IMR-90 (cell line): Measurements from ENCODE around the gene EIF1AX. TPM values are rescaled to one million over a fixed set of nuclear protein-coding genes. Genes with fewer than 3 reads are reported as not detected.

Experiments
- ATAC-seq: fragments of 200-7000 bp; cut with Tn5 transposase; 2 replicates; pipeline ENCODE4 v1.9.1; 2020; ENCODE audit warnings: low read depth, mild to moderate bottlenecking, moderate library complexity
- BruUV-seq: library from RNA; stranded (reverse); fragments of 400-500 nt; replicated peaks from 2 replicates; lab custom pipeline; 2021; lab: Mats Ljungman, UMichigan
- CTCF ChIA-PET: fragments of 300-600 bp; formaldehyde crosslinking; extraction: SDS; loops from one replicate; lab custom pipeline; 2021; ENCODE audit warnings: antibody characterized with exemption; lab: Yijun Ruan, JAX
- POLR2A ChIA-PET: fragments of 300-600 bp; sonication (Branson Sonifier 250); formaldehyde crosslinking; loops from one replicate; lab custom pipeline; 2022; ENCODE audit warnings: antibody characterized with exemption; ENCODE audit not compliant: unreplicated experiment; lab: Charles Lee
- DNase-seq: peaks from one replicate; pipeline ENCODE4 v3.0.0; 2013
- H2AFZ ChIP-seq: replicated peaks from 2 replicates; pipeline ENCODE3; 2013; ENCODE audit warnings: low read length, mild to moderate bottlenecking; ENCODE audit not compliant: poor library complexity
- H2AK5ac ChIP-seq: 2 replicates; pipeline ENCODE4 v1.6.1; 2013; ENCODE audit warnings: low read depth, low read length, inconsistent platforms
- H2AK9ac ChIP-seq: replicated peaks from 2 replicates; pipeline ENCODE3; 2013; ENCODE audit warnings: mild to moderate bottlenecking, low read depth, low read length, moderate library complexity; ENCODE audit not compliant: poor library complexity
- H2BK120ac ChIP-seq: 2 replicates; pipeline ENCODE4 v1.6.1; 2013; ENCODE audit warnings: low read depth, low read length, inconsistent platforms
- H2BK15ac ChIP-seq: 3 replicates; pipeline ENCODE4 v1.6.1; 2013; ENCODE audit warnings: low read depth, low read length, inconsistent platforms
- H2BK20ac ChIP-seq: 2 replicates; pipeline ENCODE4 v1.6.1; 2013; ENCODE audit warnings: low read depth, mild to moderate bottlenecking, inconsistent platforms, low read length, moderate library complexity
- H2BK5ac ChIP-seq: 2 replicates; pipeline ENCODE4 v1.6.1; 2013; ENCODE audit warnings: mild to moderate bottlenecking, low read depth, low read length, inconsistent platforms; ENCODE audit not compliant: poor library complexity, severe bottlenecking
- H3K14ac ChIP-seq: replicated peaks from 2 replicates; pipeline ENCODE4 v1.6.1; 2013; ENCODE audit warnings: low read depth, low read length, inconsistent platforms
- H3K18ac ChIP-seq: 2 replicates; pipeline ENCODE4 v1.6.1; 2013; ENCODE audit warnings: low read depth, low read length, control low read depth
- H3K23ac ChIP-seq: 2 replicates; pipeline ENCODE4 v1.6.1; 2013; ENCODE audit warnings: low read depth, low read length, inconsistent platforms
- H3K27ac ChIP-seq: 2 replicates; pipeline ENCODE4 v1.5.1; 2013; ENCODE audit warnings: mild to moderate bottlenecking, control low read depth, low read length; ENCODE audit not compliant: insufficient read depth
- H3K27me3 ChIP-seq: 2 replicates; pipeline ENCODE4 v1.6.1; 2013; ENCODE audit warnings: low read length; ENCODE audit not compliant: control insufficient read depth, insufficient read depth
- H3K36me3 ChIP-seq: 2 replicates; pipeline ENCODE4 v1.6.1; 2013; ENCODE audit warnings: low read length, mixed read lengths; ENCODE audit not compliant: control insufficient read depth, insufficient read depth
- H3K4ac ChIP-seq: 2 replicates; pipeline ENCODE4 v1.6.1; 2013; ENCODE audit warnings: low read depth, low read length, inconsistent platforms
- H3K4me1 ChIP-seq: 2 replicates; pipeline ENCODE4 v1.6.1; 2013; ENCODE audit warnings: low read length, mixed read lengths; ENCODE audit not compliant: control insufficient read depth, insufficient read depth
- H3K4me2 ChIP-seq: 2 replicates; pipeline ENCODE4 v1.6.1; 2013; ENCODE audit warnings: low read depth, mild to moderate bottlenecking, control low read depth, low read length, moderate library complexity
- H3K4me3 ChIP-seq: 2 replicates; pipeline ENCODE4 v1.5.1; 2013; ENCODE audit warnings: low read depth, mild to moderate bottlenecking, control low read depth, low read length, moderate library complexity; ENCODE audit not compliant: insufficient read depth
- H3K56ac ChIP-seq: 2 replicates; pipeline ENCODE4 v1.6.1; 2013; ENCODE audit warnings: low read length, inconsistent platforms; ENCODE audit not compliant: insufficient read depth; ENCODE audit errors: extremely low read depth
- H3K79me1 ChIP-seq, 2 experiments: 2 replicates each; pipeline ENCODE4 v1.6.1; 2013; ENCODE audit warnings: low read length in 2 of 2, inconsistent platforms in 1 of 2, low read depth in 1 of 2
- H3K9ac ChIP-seq: 2 replicates; pipeline ENCODE4 v1.6.1; 2013; ENCODE audit warnings: low read depth, low read length, control low read depth
- H3K9me1 ChIP-seq: 2 replicates; pipeline ENCODE4 v1.6.1; 2013; ENCODE audit warnings: low read length, inconsistent platforms; ENCODE audit not compliant: insufficient read depth
- H3K9me3 ChIP-seq: 2 replicates; pipeline ENCODE4 v1.6.1; 2013; ENCODE audit warnings: low read length; ENCODE audit not compliant: control insufficient read depth, insufficient read depth
- H4K20me1 ChIP-seq: 2 replicates; pipeline ENCODE4 v1.6.1; 2013; ENCODE audit warnings: low read length, inconsistent platforms; ENCODE audit not compliant: insufficient read depth
- H4K5ac ChIP-seq: 2 replicates; pipeline ENCODE4 v1.6.1; 2013; ENCODE audit warnings: mild to moderate bottlenecking, low read depth, low read length, control low read depth
- H4K8ac ChIP-seq, 2 experiments: 2 replicates each; pipeline ENCODE4 v1.6.1; 2013; ENCODE audit warnings: low read depth in 2 of 2, low read length in 2 of 2, control low read depth in 1 of 2, inconsistent platforms in 1 of 2
- H4K91ac ChIP-seq: 2 replicates; pipeline ENCODE4 v1.6.1; 2013; ENCODE audit warnings: low read depth, low read length, inconsistent platforms; ENCODE audit not compliant: insufficient read depth
- BHLHE40 ChIP-seq: fragments of 150-350 bp; IDR thresholded peaks from 2 replicates; pipeline ENCODE4 v1.6.1; 2016; ENCODE audit warnings: mild to moderate bottlenecking, low read depth, low read length
- FOS ChIP-seq: fragments of 150-350 bp; IDR thresholded peaks from 2 replicates; pipeline ENCODE4 v1.6.1; 2016; ENCODE audit warnings: low read depth, low read length
- MAZ ChIP-seq: IDR thresholded peaks from 2 replicates; pipeline ENCODE4 v1.6.1; 2012; ENCODE audit warnings: low read depth, mild to moderate bottlenecking, low read length, improper control_type of control experiment, moderate library complexity, borderline replicate concordance
- MXI1 ChIP-seq: IDR thresholded peaks from 2 replicates; pipeline ENCODE4 v1.6.1; 2012; ENCODE audit warnings: low read depth, mild to moderate bottlenecking, low read length, moderate library complexity, borderline replicate concordance
- RAD21 ChIP-seq: IDR thresholded peaks from 2 replicates; pipeline ENCODE4 v1.6.1; 2012; ENCODE audit warnings: low read length, improper control_type of control experiment
- RFX5 ChIP-seq: IDR thresholded peaks from 2 replicates; pipeline ENCODE4 v1.8.0; 2012; ENCODE audit warnings: low read depth, mild to moderate bottlenecking, low read length, moderate library complexity
- WGBS, 2 experiments: methylation state at CpG; one replicate each; pipeline versions ENCODE4 v1.1.5 to v1.1.7; 2013; ENCODE audit warnings: missing lambda C conversion rate in 2 of 2; ENCODE audit not compliant: insufficient read length in 1 of 2; ENCODE audit errors: extremely low coverage in 2 of 2; 5-methylcytosine and 5-hydroxymethylcytosine counted together
- dilution Hi-C: fragments of 300-500 bp; cut with HindIII; formaldehyde crosslinking; loops from one replicate; pipeline ENCODE4 v1.14.3; 2018; ENCODE audit warnings: low sequenced_read_pairs; ENCODE audit not compliant: unreplicated experiment
- in situ Hi-C: fragments of 300-500 bp; cut with MboI; formaldehyde crosslinking; loops from 3 replicates; pipeline ENCODE4 v1.14.3; 2019; ENCODE audit warnings: low sequenced_read_pairs, inconsistent platforms, mixed read lengths
- intact Hi-C: fragments of 100-400 bp; cut with micrococcal nuclease; formaldehyde crosslinking; loops from 2 replicates; pipeline ENCODE4 v1.10.0; 2022
- polyA plus RNA-seq, 3 experiments: library from polyadenylated mRNA; depleted of rRNA; stranded (reverse); fragments of >200 nt; gene quantifications; 2 replicates each; pipeline ENCODE4 v1.2.3, GENCODE V29; 2012; ENCODE audit warnings: low replicate concordance in 1 of 3
- total RNA-seq: library from RNA; depleted of rRNA; stranded (reverse); fragments of >200 nt; gene quantifications from 2 replicates; pipeline ENCODE4 v1.2.3, GENCODE V29; 2012
- TF ChIP-seq, protein P1 (sequence below): conservative IDR thresholded peaks from 2 replicates; pipeline ENCODE4 v1.5.1; 2012; ENCODE audit warnings: mild to moderate bottlenecking, low read depth, low read length, improper control_type of control experiment
- TF ChIP-seq, protein P2 (sequence below): fragments of 150-350 bp; IDR thresholded peaks from 2 replicates; pipeline ENCODE4 v1.6.1; 2016; ENCODE audit warnings: low read depth, mild to moderate bottlenecking, low read length, moderate library complexity, borderline replicate concordance

EIF1AX gene
- total and polyA plus RNA-seq, 2 of the 4 experiments (the other 2 are of a cell fraction), result 12.2 to 44.5 TPM

DNA sequence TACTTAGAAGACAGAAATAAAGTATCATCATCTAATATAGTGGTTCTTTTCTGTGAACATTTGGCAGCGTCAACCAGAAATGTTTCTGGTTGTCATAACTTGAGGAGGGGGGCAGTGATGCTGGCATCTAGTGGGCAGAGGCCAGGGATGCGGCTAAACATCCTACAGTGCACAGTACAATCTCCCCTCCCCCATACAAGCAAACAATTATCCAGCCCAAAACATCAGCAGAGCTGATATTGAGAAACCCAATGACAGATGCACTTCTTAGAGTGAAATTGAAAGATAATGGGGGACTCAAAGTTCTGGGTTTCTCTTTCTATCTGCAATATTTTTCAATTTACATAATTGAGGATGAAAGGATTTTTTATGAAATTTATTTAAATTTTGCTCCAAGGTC is 1.9 kb upstream of the EIF1AX start:
- Histone ChIP-seq H3K4ac (no peak overlapping the region), H3K9ac (no peak overlapping the region), H3K4me3 (no peak overlapping the region), H3K27me3 (no peaks in the 10 kb centered on the region), H3K23ac (no peak overlapping the region), H2BK120ac (no peak overlapping the region), H4K8ac (no peak overlapping the region), H3K79me1 (peaks cover 4 to 9% of the 10 kb centered on the region in 2 experiments), H2BK20ac (no peak overlapping the region), H3K36me3 (no peaks in the 10 kb centered on the region; the same call in 1 of the 2 replicates), H2AK9ac (no peak overlapping the region), H4K5ac (no peak overlapping the region), H3K18ac (no peak overlapping the region), H3K9me1 (peaks cover 5% of the 10 kb centered on the region; the same call in 1 of the 2 replicates), H2BK15ac (no peak overlapping the region), H3K27ac (no peak overlapping the region), H4K91ac (no peak overlapping the region), H4K20me1 (peaks cover 19% of the 10 kb centered on the region), H3K4me1 (peaks cover 4% of the 10 kb centered on the region), H2AK5ac (no peak overlapping the region), H3K9me3 (no peaks in the 10 kb centered on the region), H3K4me2 (no peak overlapping the region), H2BK5ac (no peak overlapping the region), H2AFZ (no peak overlapping the region), H3K56ac (no peak overlapping the region), H3K14ac (no peak overlapping the region)
- dilution Hi-C loops, result no loop called here
- intact Hi-C loops, result no loop called here
- ChIA-PET POLR2A (no interaction called here), CTCF (no interaction called here)
- ATAC-seq, result no peak
- no peak for DNase-seq
- in situ Hi-C loops, result no loop called here
- TF ChIP-seq, protein P1, sequence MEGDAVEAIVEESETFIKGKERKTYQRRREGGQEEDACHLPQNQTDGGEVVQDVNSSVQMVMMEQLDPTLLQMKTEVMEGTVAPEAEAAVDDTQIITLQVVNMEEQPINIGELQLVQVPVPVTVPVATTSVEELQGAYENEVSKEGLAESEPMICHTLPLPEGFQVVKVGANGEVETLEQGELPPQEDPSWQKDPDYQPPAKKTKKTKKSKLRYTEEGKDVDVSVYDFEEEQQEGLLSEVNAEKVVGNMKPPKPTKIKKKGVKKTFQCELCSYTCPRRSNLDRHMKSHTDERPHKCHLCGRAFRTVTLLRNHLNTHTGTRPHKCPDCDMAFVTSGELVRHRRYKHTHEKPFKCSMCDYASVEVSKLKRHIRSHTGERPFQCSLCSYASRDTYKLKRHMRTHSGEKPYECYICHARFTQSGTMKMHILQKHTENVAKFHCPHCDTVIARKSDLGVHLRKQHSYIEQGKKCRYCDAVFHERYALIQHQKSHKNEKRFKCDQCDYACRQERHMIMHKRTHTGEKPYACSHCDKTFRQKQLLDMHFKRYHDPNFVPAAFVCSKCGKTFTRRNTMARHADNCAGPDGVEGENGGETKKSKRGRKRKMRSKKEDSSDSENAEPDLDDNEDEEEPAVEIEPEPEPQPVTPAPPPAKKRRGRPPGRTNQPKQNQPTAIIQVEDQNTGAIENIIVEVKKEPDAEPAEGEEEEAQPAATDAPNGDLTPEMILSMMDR, result no peak
- TF ChIP-seq BHLHE40 (no peak), RAD21 (no peak), FOS (no peak), MAZ (no peak), MXI1 (no peak), RFX5 (no peak)
- TF ChIP-seq, protein P2, sequence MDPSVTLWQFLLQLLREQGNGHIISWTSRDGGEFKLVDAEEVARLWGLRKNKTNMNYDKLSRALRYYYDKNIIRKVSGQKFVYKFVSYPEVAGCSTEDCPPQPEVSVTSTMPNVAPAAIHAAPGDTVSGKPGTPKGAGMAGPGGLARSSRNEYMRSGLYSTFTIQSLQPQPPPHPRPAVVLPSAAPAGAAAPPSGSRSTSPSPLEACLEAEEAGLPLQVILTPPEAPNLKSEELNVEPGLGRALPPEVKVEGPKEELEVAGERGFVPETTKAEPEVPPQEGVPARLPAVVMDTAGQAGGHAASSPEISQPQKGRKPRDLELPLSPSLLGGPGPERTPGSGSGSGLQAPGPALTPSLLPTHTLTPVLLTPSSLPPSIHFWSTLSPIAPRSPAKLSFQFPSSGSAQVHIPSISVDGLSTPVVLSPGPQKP, result no peak
- no TSS peak for BruUV-seq
- no CpG with 5 or more reads among the region's 2 CpGs for whole genome bisulfite sequencing, 2 experiments
